B cell (primary cell): ENCODE measurements around the gene ATP8A2.

ENCODE experiments used
- CTCF ChIP-seq: fragments of 200-600 bp; IDR thresholded peaks from one replicate; pipeline ENCODE4 v1.8.0; 2022; ENCODE audit warnings: antibody characterized with exemption, mild to moderate bottlenecking
- EZH2 ChIP-seq: IDR thresholded peaks from 2 replicates; pipeline ENCODE4 v1.6.1; 2012; ENCODE audit warnings: borderline replicate concordance, low read depth, mild to moderate bottlenecking, moderate library complexity, low read length; ENCODE audit not compliant: insufficient read depth, poor library complexity, severe bottlenecking

GRCh38 chr13:25939961-25940687, 568.4 kb downstream of the ATP8A2 start:
- TF ChIP-seq CTCF = no peak
- TF ChIP-seq EZH2 = no peak
